ENCODE results near the gene DOK6.
"Not testable (repeated sequence)": the region's sequence is repeated elsewhere in the genome, so short reads cannot be mapped to it uniquely, and the experiment has no call there.

DOK6 gene

GRCh38 chr18:69834980-69835379 is 434.3 kb downstream of the DOK6 start:
- DNase-seq, result not testable (repeated sequence)

GRCh38 chr18:69838003-69838402 is 437.3 kb downstream of the DOK6 start:
- no peak for DNase-seq

GRCh38 chr18:69838620-69839411 is 438.1 kb downstream of the DOK6 start:
- no peak for DNase-seq

- no peak for DNase-seq
These were observed 438.8 kb downstream of the DOK6 start for GRCh38 chr18:69839497-69839896.

- DNase-seq, result no peak
These were observed 439.3 kb downstream of the DOK6 start for GRCh38 chr18:69840001-69840400.

- DNase-seq, result no peak
These were observed 439.8 kb downstream of the DOK6 start for GRCh38 chr18:69840445-69840844.

- DNase-seq, result no peak
These were observed 440.4 kb downstream of the DOK6 start for GRCh38 chr18:69841117-69841516.

- no peak for DNase-seq
These were observed 442.3 kb downstream of the DOK6 start for GRCh38 chr18:69843015-69843414.

- DNase-seq, result no peak
These were observed 444.0 kb downstream of the DOK6 start for GRCh38 chr18:69844656-69845055.

GRCh38 chr18:69845593-69846506 is 445.2 kb downstream of the DOK6 start:
- no peak for DNase-seq

GRCh38 chr18:69853051-69853450 is 452.4 kb downstream of the DOK6 start:
- DNase-seq, result no peak

- DNase-seq, result no peak
These were observed 453.8 kb downstream of the DOK6 start for GRCh38 chr18:69854455-69854854.

- no peak for DNase-seq
These were observed 458.2 kb downstream of the DOK6 start for GRCh38 chr18:69858897-69859296.

GRCh38 chr18:69864802-69865201 is 464.1 kb downstream of the DOK6 start:
- not testable (repeated sequence) for DNase-seq

- no peak for DNase-seq
These were observed 465.1 kb downstream of the DOK6 start for GRCh38 chr18:69865776-69866175.

GRCh38 chr18:69866212-69866611 is 465.5 kb downstream of the DOK6 start:
- DNase-seq, result no peak

- no peak for DNase-seq
These were observed 470.0 kb downstream of the DOK6 start for GRCh38 chr18:69870736-69871135.

GRCh38 chr18:69871363-69871762 is 470.7 kb downstream of the DOK6 start:
- DNase-seq, result no peak

- no peak for DNase-seq
These were observed 472.0 kb downstream of the DOK6 start for GRCh38 chr18:69872661-69873060.

- no peak for DNase-seq
These were observed 473.4 kb downstream of the DOK6 start for GRCh38 chr18:69874058-69874457.

- no peak for DNase-seq
These were observed 475.8 kb downstream of the DOK6 start for GRCh38 chr18:69876490-69876889.

- DNase-seq, result no peak
These were observed 477.7 kb downstream of the DOK6 start for GRCh38 chr18:69878213-69878933.

- not testable (repeated sequence) for DNase-seq
These were observed 478.4 kb downstream of the DOK6 start for GRCh38 chr18:69879051-69879450.

All from stimulated activated CD4-positive, alpha-beta T cell treated with anti-CD3 and anti-CD28 coated beads, Interleukin-4, amount 100 ng/mL, for 1 hour (primary cell).